IMR-90 (cell line): ENCODE measurements around the gene CALM1. TPM values are rescaled to one million over a fixed set of nuclear protein-coding genes. Genes with fewer than 3 reads are reported as not detected.

Experiments
- ATAC-seq: fragments of 200-7000 bp; cut with Tn5 transposase; 2 replicates; pipeline ENCODE4 v1.9.1; 2020; ENCODE audit warnings: low read depth, mild to moderate bottlenecking, moderate library complexity
- BruUV-seq: library from RNA; stranded (reverse); fragments of 400-500 nt; replicated peaks from 2 replicates; lab custom pipeline; 2021; lab: Mats Ljungman, UMichigan
- CTCF ChIA-PET: fragments of 300-600 bp; formaldehyde crosslinking; extraction: SDS; loops from one replicate; lab custom pipeline; 2021; ENCODE audit warnings: antibody characterized with exemption; lab: Yijun Ruan, JAX
- POLR2A ChIA-PET: fragments of 300-600 bp; sonication (Branson Sonifier 250); formaldehyde crosslinking; loops from one replicate; lab custom pipeline; 2022; ENCODE audit warnings: antibody characterized with exemption; ENCODE audit not compliant: unreplicated experiment; lab: Charles Lee
- DNase-seq: peaks from one replicate; pipeline ENCODE4 v3.0.0; 2013
- H2AFZ ChIP-seq: replicated peaks from 2 replicates; pipeline ENCODE3; 2013; ENCODE audit warnings: low read length, mild to moderate bottlenecking; ENCODE audit not compliant: poor library complexity
- H2AK5ac ChIP-seq: 2 replicates; pipeline ENCODE4 v1.6.1; 2013; ENCODE audit warnings: low read depth, low read length, inconsistent platforms
- H2AK9ac ChIP-seq: replicated peaks from 2 replicates; pipeline ENCODE3; 2013; ENCODE audit warnings: mild to moderate bottlenecking, low read depth, low read length, moderate library complexity; ENCODE audit not compliant: poor library complexity
- H2BK120ac ChIP-seq: 2 replicates; pipeline ENCODE4 v1.6.1; 2013; ENCODE audit warnings: low read depth, low read length, inconsistent platforms
- H2BK15ac ChIP-seq: 3 replicates; pipeline ENCODE4 v1.6.1; 2013; ENCODE audit warnings: low read depth, low read length, inconsistent platforms
- H2BK20ac ChIP-seq: 2 replicates; pipeline ENCODE4 v1.6.1; 2013; ENCODE audit warnings: low read depth, mild to moderate bottlenecking, inconsistent platforms, low read length, moderate library complexity
- H2BK5ac ChIP-seq: 2 replicates; pipeline ENCODE4 v1.6.1; 2013; ENCODE audit warnings: mild to moderate bottlenecking, low read depth, low read length, inconsistent platforms; ENCODE audit not compliant: poor library complexity, severe bottlenecking
- H3K14ac ChIP-seq: replicated peaks from 2 replicates; pipeline ENCODE4 v1.6.1; 2013; ENCODE audit warnings: low read depth, low read length, inconsistent platforms
- H3K18ac ChIP-seq: 2 replicates; pipeline ENCODE4 v1.6.1; 2013; ENCODE audit warnings: low read depth, low read length, control low read depth
- H3K23ac ChIP-seq: 2 replicates; pipeline ENCODE4 v1.6.1; 2013; ENCODE audit warnings: low read depth, low read length, inconsistent platforms
- H3K27ac ChIP-seq: 2 replicates; pipeline ENCODE4 v1.5.1; 2013; ENCODE audit warnings: mild to moderate bottlenecking, control low read depth, low read length; ENCODE audit not compliant: insufficient read depth
- H3K27me3 ChIP-seq: 2 replicates; pipeline ENCODE4 v1.6.1; 2013; ENCODE audit warnings: low read length; ENCODE audit not compliant: control insufficient read depth, insufficient read depth
- H3K36me3 ChIP-seq: 2 replicates; pipeline ENCODE4 v1.6.1; 2013; ENCODE audit warnings: low read length, mixed read lengths; ENCODE audit not compliant: control insufficient read depth, insufficient read depth
- H3K4ac ChIP-seq: 2 replicates; pipeline ENCODE4 v1.6.1; 2013; ENCODE audit warnings: low read depth, low read length, inconsistent platforms
- H3K4me1 ChIP-seq: 2 replicates; pipeline ENCODE4 v1.6.1; 2013; ENCODE audit warnings: low read length, mixed read lengths; ENCODE audit not compliant: control insufficient read depth, insufficient read depth
- H3K4me2 ChIP-seq: 2 replicates; pipeline ENCODE4 v1.6.1; 2013; ENCODE audit warnings: low read depth, mild to moderate bottlenecking, control low read depth, low read length, moderate library complexity
- H3K4me3 ChIP-seq: 2 replicates; pipeline ENCODE4 v1.5.1; 2013; ENCODE audit warnings: low read depth, mild to moderate bottlenecking, control low read depth, low read length, moderate library complexity; ENCODE audit not compliant: insufficient read depth
- H3K56ac ChIP-seq: 2 replicates; pipeline ENCODE4 v1.6.1; 2013; ENCODE audit warnings: low read length, inconsistent platforms; ENCODE audit not compliant: insufficient read depth; ENCODE audit errors: extremely low read depth
- H3K79me1 ChIP-seq, 2 experiments: 2 replicates each; pipeline ENCODE4 v1.6.1; 2013; ENCODE audit warnings: low read length in 2 of 2, inconsistent platforms in 1 of 2, low read depth in 1 of 2
- H3K9ac ChIP-seq: 2 replicates; pipeline ENCODE4 v1.6.1; 2013; ENCODE audit warnings: low read depth, low read length, control low read depth
- H3K9me1 ChIP-seq: 2 replicates; pipeline ENCODE4 v1.6.1; 2013; ENCODE audit warnings: low read length, inconsistent platforms; ENCODE audit not compliant: insufficient read depth
- H3K9me3 ChIP-seq: 2 replicates; pipeline ENCODE4 v1.6.1; 2013; ENCODE audit warnings: low read length; ENCODE audit not compliant: control insufficient read depth, insufficient read depth
- H4K20me1 ChIP-seq: 2 replicates; pipeline ENCODE4 v1.6.1; 2013; ENCODE audit warnings: low read length, inconsistent platforms; ENCODE audit not compliant: insufficient read depth
- H4K5ac ChIP-seq: 2 replicates; pipeline ENCODE4 v1.6.1; 2013; ENCODE audit warnings: mild to moderate bottlenecking, low read depth, low read length, control low read depth
- H4K8ac ChIP-seq, 2 experiments: 2 replicates each; pipeline ENCODE4 v1.6.1; 2013; ENCODE audit warnings: low read depth in 2 of 2, low read length in 2 of 2, control low read depth in 1 of 2, inconsistent platforms in 1 of 2
- H4K91ac ChIP-seq: 2 replicates; pipeline ENCODE4 v1.6.1; 2013; ENCODE audit warnings: low read depth, low read length, inconsistent platforms; ENCODE audit not compliant: insufficient read depth
- BHLHE40 ChIP-seq: fragments of 150-350 bp; IDR thresholded peaks from 2 replicates; pipeline ENCODE4 v1.6.1; 2016; ENCODE audit warnings: mild to moderate bottlenecking, low read depth, low read length
- CEBPB ChIP-seq: IDR thresholded peaks from 2 replicates; pipeline ENCODE4 v1.6.1; 2012; ENCODE audit warnings: low read depth, low read length, improper control_type of control experiment
- MAFK ChIP-seq: IDR thresholded peaks from 2 replicates; pipeline ENCODE4 v1.6.1; 2012; ENCODE audit warnings: low read depth, low read length, improper control_type of control experiment
- MAZ ChIP-seq: IDR thresholded peaks from 2 replicates; pipeline ENCODE4 v1.6.1; 2012; ENCODE audit warnings: low read depth, mild to moderate bottlenecking, low read length, improper control_type of control experiment, moderate library complexity, borderline replicate concordance
- NFE2L2 ChIP-seq: fragments of 150-350 bp; IDR thresholded peaks from 2 replicates; pipeline ENCODE4 v1.6.1; 2016; ENCODE audit warnings: low read depth, mild to moderate bottlenecking, low read length
- RAD21 ChIP-seq: IDR thresholded peaks from 2 replicates; pipeline ENCODE4 v1.6.1; 2012; ENCODE audit warnings: low read length, improper control_type of control experiment
- RCOR1 ChIP-seq: IDR thresholded peaks from 2 replicates; pipeline ENCODE4 v1.6.1; 2012; ENCODE audit warnings: mild to moderate bottlenecking, low read length, improper control_type of control experiment; ENCODE audit not compliant: insufficient replicate concordance
- RFX5 ChIP-seq: IDR thresholded peaks from 2 replicates; pipeline ENCODE4 v1.8.0; 2012; ENCODE audit warnings: low read depth, mild to moderate bottlenecking, low read length, moderate library complexity
- WGBS, 2 experiments: methylation state at CpG; one replicate each; pipeline versions ENCODE4 v1.1.5 to v1.1.7; 2013; ENCODE audit warnings: missing lambda C conversion rate in 2 of 2; ENCODE audit not compliant: insufficient read length in 1 of 2; ENCODE audit errors: extremely low coverage in 2 of 2; 5-methylcytosine and 5-hydroxymethylcytosine counted together
- dilution Hi-C: fragments of 300-500 bp; cut with HindIII; formaldehyde crosslinking; loops from one replicate; pipeline ENCODE4 v1.14.3; 2018; ENCODE audit warnings: low sequenced_read_pairs; ENCODE audit not compliant: unreplicated experiment
- in situ Hi-C: fragments of 300-500 bp; cut with MboI; formaldehyde crosslinking; loops from 3 replicates; pipeline ENCODE4 v1.14.3; 2019; ENCODE audit warnings: low sequenced_read_pairs, inconsistent platforms, mixed read lengths
- intact Hi-C: fragments of 100-400 bp; cut with micrococcal nuclease; formaldehyde crosslinking; loops from 2 replicates; pipeline ENCODE4 v1.10.0; 2022
- polyA plus RNA-seq, 3 experiments: library from polyadenylated mRNA; depleted of rRNA; stranded (reverse); fragments of >200 nt; gene quantifications; 2 replicates each; pipeline ENCODE4 v1.2.3, GENCODE V29; 2012; ENCODE audit warnings: low replicate concordance in 1 of 3
- total RNA-seq: library from RNA; depleted of rRNA; stranded (reverse); fragments of >200 nt; gene quantifications from 2 replicates; pipeline ENCODE4 v1.2.3, GENCODE V29; 2012
- TF ChIP-seq, protein P1 (sequence below): fragments of 150-350 bp; IDR thresholded peaks from 2 replicates; pipeline ENCODE4 v1.6.1; 2017; ENCODE audit warnings: mild to moderate bottlenecking, antibody characterized with exemption, low read length, low read depth

Gene CALM1
- total and polyA plus RNA-seq, 2 of the 4 experiments (the other 2 are of a cell fraction), result 72.9 to 188 TPM

DNA sequence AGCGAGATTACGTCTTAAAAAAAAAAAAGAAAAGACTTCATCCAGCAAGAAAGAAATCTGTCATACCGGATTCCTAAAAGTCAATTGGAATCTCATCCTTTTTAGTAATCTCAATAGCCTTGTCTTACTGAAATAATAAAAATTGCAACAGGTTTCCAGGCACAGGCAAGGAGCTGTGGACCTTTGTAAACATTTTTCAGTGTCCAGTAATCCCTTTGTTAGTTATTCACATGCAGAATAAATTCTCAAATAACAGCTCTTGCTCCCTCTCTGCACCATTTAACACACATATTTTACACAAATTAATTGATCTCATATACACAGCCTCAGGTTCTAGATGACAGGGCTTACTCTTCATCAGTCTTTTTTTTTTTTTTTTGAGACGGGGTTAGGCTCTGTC is 22.0 kb upstream of the CALM1 start:
- H2BK15ac ChIP-seq, result no peak overlapping the region
- ATAC-seq (no peak), DNase-seq (no peak)
- no peak overlapping the region for H2BK5ac ChIP-seq
- ChIA-PET POLR2A (interaction anchor here (0.6 kb wide), 1 partner anchor 20 kb away, joined by 4 read pairs; no protein-coding TSS in a partner anchor), CTCF (interaction anchor here (0.6 kb wide), 2 partner anchors 25 to 345 kb away, joined by 3 to 4 read pairs; no protein-coding TSS in a partner anchor)
- intact Hi-C loops (no loop called here), in situ Hi-C loops (loop anchor here (25.0 kb wide), 1 partner anchor 787 kb away; no protein-coding TSS in a partner anchor), dilution Hi-C loops (no loop called here)
- H4K8ac ChIP-seq, result no peak overlapping the region
- TF ChIP-seq NFE2L2, result no peak
- TF ChIP-seq, protein P1, sequence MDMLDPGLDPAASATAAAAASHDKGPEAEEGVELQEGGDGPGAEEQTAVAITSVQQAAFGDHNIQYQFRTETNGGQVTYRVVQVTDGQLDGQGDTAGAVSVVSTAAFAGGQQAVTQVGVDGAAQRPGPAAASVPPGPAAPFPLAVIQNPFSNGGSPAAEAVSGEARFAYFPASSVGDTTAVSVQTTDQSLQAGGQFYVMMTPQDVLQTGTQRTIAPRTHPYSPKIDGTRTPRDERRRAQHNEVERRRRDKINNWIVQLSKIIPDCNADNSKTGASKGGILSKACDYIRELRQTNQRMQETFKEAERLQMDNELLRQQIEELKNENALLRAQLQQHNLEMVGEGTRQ, result no peak
- no peak for TF ChIP-seq CEBPB
- TF ChIP-seq MAFK, result no peak
- no peak for TF ChIP-seq RCOR1
- TF ChIP-seq MAZ, result no peak
- TF ChIP-seq RFX5, result no peak
- no peak for TF ChIP-seq RAD21
- TF ChIP-seq BHLHE40, result no peak
- H3K56ac ChIP-seq, result no peak overlapping the region
- no peak overlapping the region for H3K4me2 ChIP-seq
- no peak overlapping the region for H2AFZ ChIP-seq
- H3K79me1 ChIP-seq, result no peaks in the 10 kb centered on the region
- no peaks in the 10 kb centered on the region for H3K9me3 ChIP-seq
- no TSS peak for BruUV-seq
- no peak overlapping the region for H2AK5ac ChIP-seq
- H3K23ac ChIP-seq, result no peak overlapping the region
- no peaks in the 10 kb centered on the region for H3K9me1 ChIP-seq
- H4K20me1 ChIP-seq, result no peaks in the 10 kb centered on the region
- no peaks in the 10 kb centered on the region for H3K36me3 ChIP-seq
- H3K27me3 ChIP-seq, result no peaks in the 10 kb centered on the region
- no peak overlapping the region for H3K4ac ChIP-seq
- H3K14ac ChIP-seq, result no peak overlapping the region
- no CpG with 5 or more reads among the region's 4 CpGs for WGBS, 2 experiments
- no peak overlapping the region for H3K27ac ChIP-seq
- H3K4me3 ChIP-seq, result no peak overlapping the region
- no peak overlapping the region for H4K91ac ChIP-seq
- H3K9ac ChIP-seq, result no peak overlapping the region
- no peak overlapping the region for H2AK9ac ChIP-seq
- H2BK20ac ChIP-seq, result no peak overlapping the region
- H2BK120ac ChIP-seq, result no peak overlapping the region
- H3K18ac ChIP-seq, result no peak overlapping the region
- H3K4me1 ChIP-seq, result no peaks in the 10 kb centered on the region
- no peak overlapping the region for H4K5ac ChIP-seq
